HG03469 (cell line): Measurements from ENCODE around the gene DCBLD2.

Source experiments
- ATAC-seq: cut with Tn5 transposase; IDR thresholded peaks from one replicate; pipeline ENCODE4 v1.9.1; 2021; ENCODE audit warnings: mild to moderate bottlenecking, moderate library complexity, moderate number of reproducible peaks; ENCODE audit not compliant: unreplicated experiment

Gene DCBLD2

GRCh38 chr3:98775459-98776139 is 125.9 kb downstream of the DCBLD2 start:
- no peak for ATAC-seq

GRCh38 chr3:98772022-98772421 is 129.5 kb downstream of the DCBLD2 start:
- ATAC-seq: no peak

- no peak for ATAC-seq
Observed at GRCh38 chr3:98770261-98771039, 131.0 kb downstream of the DCBLD2 start.

- ATAC-seq: no peak
Observed at GRCh38 chr3:98769448-98769847, 132.0 kb downstream of the DCBLD2 start.

- ATAC-seq: no peak
Observed at GRCh38 chr3:98768961-98769360, 132.5 kb downstream of the DCBLD2 start.

GRCh38 chr3:98766924-98767323 is 134.6 kb downstream of the DCBLD2 start:
- ATAC-seq: no peak

- ATAC-seq: no peak
Observed at GRCh38 chr3:98765721-98766120, 135.8 kb downstream of the DCBLD2 start.

- ATAC-seq: no peak
Observed at GRCh38 chr3:98764472-98764884, 137.0 kb downstream of the DCBLD2 start.

- no peak for ATAC-seq
Observed at GRCh38 chr3:98763819-98764418, 137.6 kb downstream of the DCBLD2 start.

- ATAC-seq: peak; percentile 37
Observed at GRCh38 chr3:98763076-98763475, 138.4 kb downstream of the DCBLD2 start, which contains the start of gene ST3GAL6. TSS of gene ST3GAL6 (plus strand) at chr3:98763340. CDS start at chr3:98768441, 5,101 bp downstream.

GRCh38 chr3:98761643-98762229 is 139.8 kb downstream of the DCBLD2 start:
- ATAC-seq: no peak

- no peak for ATAC-seq
Observed at GRCh38 chr3:98759629-98760028, 141.9 kb downstream of the DCBLD2 start.

- no peak for ATAC-seq
Observed at GRCh38 chr3:98755601-98756000, 145.9 kb downstream of the DCBLD2 start.

- no peak for ATAC-seq
Observed at GRCh38 chr3:98754483-98754882, 147.0 kb downstream of the DCBLD2 start.

- ATAC-seq: no peak
Observed at GRCh38 chr3:98750276-98750919, 151.1 kb downstream of the DCBLD2 start.

GRCh38 chr3:98746882-98747281 is 154.6 kb downstream of the DCBLD2 start:
- no peak for ATAC-seq

- no peak for ATAC-seq
Observed at GRCh38 chr3:98746122-98746521, 155.4 kb downstream of the DCBLD2 start.
